ENCODE results near the gene TMEM259. TPM values are rescaled to one million over a fixed set of nuclear protein-coding genes. Genes with fewer than 3 reads are reported as not detected.

Gene TMEM259
- total and polyA plus RNA-seq, 2 donors (not counting 3 experiments of a cell fraction or from before 2014, with no cell fraction given) = 142 to 297 TPM

- no peak overlapping the region for H3K4me3 ChIP-seq (replicated peaks in 1 of 3; ENCODE audit: insufficient read depth in 1 of 3, low read depth in 1 of 3, low read length in 3 of 3)
- no peak overlapping the region for H3K27ac ChIP-seq (ENCODE audit: insufficient read depth, low read depth, low read length)
- H4K20me1 ChIP-seq (replicated peaks; ENCODE audit: control insufficient read depth, extremely low read depth, insufficient read depth, low read length) = no peaks in the 10 kb centered on the region
- ChIA-PET CTCF (no interaction called here), POLR2A (interaction anchor here (0.5 kb wide), 1 partner anchor 865 kb away, joined by 7 read pairs; no protein-coding TSS in a partner anchor)
- DNase-seq (ENCODE audit: low read depth, low spot score) (no peak), FAIRE-seq (no peak)
- intact Hi-C loops (cut with micrococcal nuclease) = loop anchor here (5.0 kb wide), 1 partner anchor 247 kb away; the partner anchor contains the start of gene ATP5F1D
- no peak overlapping the region for H2AFZ ChIP-seq (ENCODE audit: low read depth, low read length)
- H3K9me1 ChIP-seq (replicated peaks; ENCODE audit: control insufficient read depth, extremely low read depth, insufficient read depth, low read length) = no peaks in the 10 kb centered on the region
- BruUV-seq (replicated peaks) = no TSS peak
- dilution Hi-C loops (cut with MboI; ENCODE audit: extremely low pct_ligation_motif_present, low sequenced_read_pairs) = no loop called here
- TF ChIP-seq CTCF (IDR thresholded peaks at IDR 0.05; ENCODE audit: extremely low read depth in 1 of 2, insufficient read depth in 1 of 2, low read depth in 1 of 2, low read length in 2 of 2) (no peak), POLR2A (IDR thresholded peaks at IDR 0.05; ENCODE audit: low read depth, low read length) (no peak), POLR2AphosphoS5 (IDR thresholded peaks at IDR 0.05; ENCODE audit: insufficient read depth, low read depth, low read length) (no peak), MAX (IDR thresholded peaks at IDR 0.05; ENCODE audit: insufficient read depth, insufficient read length) (no peak), GATA2 (IDR thresholded peaks at IDR 0.05; ENCODE audit: insufficient read depth, insufficient read length, low read depth, low read length) (no peak), EZH2 (IDR thresholded peaks at IDR 0.05; ENCODE audit: borderline replicate concordance, low read depth, low read length, severe bottlenecking) (no peak), FOS (IDR thresholded peaks at IDR 0.05; ENCODE audit: borderline replicate concordance, insufficient read depth, low read length) (no peak), JUN (IDR thresholded peaks at IDR 0.05; ENCODE audit: borderline replicate concordance, insufficient read depth, insufficient read length, low read depth) (no peak), MYC (IDR thresholded peaks at IDR 0.05; ENCODE audit: low read depth, low read length) (no peak)
- H3K4me1 ChIP-seq (ENCODE audit: control insufficient read depth, extremely low read depth, insufficient read depth, low read length) = no peaks in the 10 kb centered on the region
- peaks cover 17 to 21% of the 10 kb centered on the region in 2 experiments for H3K27me3 ChIP-seq (ENCODE audit: control insufficient read depth in 2 of 2, insufficient read depth in 2 of 2, low read length in 2 of 2)
- H3K9ac ChIP-seq (replicated peaks; ENCODE audit: extremely low read depth, insufficient read depth, low read length) = no peak overlapping the region
- peaks cover 0 to 5% of the 10 kb centered on the region in 2 experiments for H3K36me3 ChIP-seq (ENCODE audit: control insufficient read depth in 2 of 2, extremely low read depth in 1 of 2, insufficient read depth in 2 of 2, low read length in 2 of 2)
- no peaks in the 10 kb centered on the region for H3K9me3 ChIP-seq (replicated peaks; ENCODE audit: control insufficient read depth, insufficient read depth, low read length)
- H3K4me2 ChIP-seq (ENCODE audit: insufficient read depth, low read length) = no peak overlapping the region
- no peaks in the 10 kb centered on the region for H3K79me2 ChIP-seq (ENCODE audit: control insufficient read depth, insufficient read depth, low read length)
Observed at GRCh38 chr19:995051-995827, 25.7 kb downstream of the TMEM259 start.
